GM12878 (cell line): ENCODE results near the gene CHAC2. TPM values are rescaled to one million over a fixed set of nuclear protein-coding genes. Genes with fewer than 3 reads are reported as not detected.
A peak's percentile ranks its signal among the peaks of the same experiment; 100 is the strongest.

ENCODE experiments used
- ATAC-seq: fragments of 200-7000 bp; cut with Tn5 transposase; 3 replicates; pipeline ENCODE4 v1.9.1; 2020; ENCODE audit warnings: mild to moderate bottlenecking, moderate library complexity
- BruUV-seq: library from RNA; stranded (reverse); fragments of 400-500 nt; replicated peaks from 2 replicates; lab custom pipeline; 2021; lab: Mats Ljungman, UMichigan
- CTCF ChIA-PET: fragments of 300-600 bp; sonication (Branson Sonifier 250); formaldehyde crosslinking; extraction: SDS; loops from one replicate; lab custom pipeline; 2021; ENCODE audit warnings: inconsistent platforms; lab: Yijun Ruan, JAX
- POLR2A ChIA-PET: fragments of 350-600 bp; formaldehyde crosslinking; extraction: SDS; loops from one replicate; lab custom pipeline; 2021; ENCODE audit warnings: inconsistent platforms; lab: Charles Lee
- RAD21 ChIA-PET: fragments of 300-600 bp; sonication (Branson Sonifier 250); formaldehyde crosslinking; loops from one replicate; lab custom pipeline; 2023; ENCODE audit warnings: antibody characterized with exemption; ENCODE audit not compliant: unreplicated experiment; lab: Charles Lee
- SMC1A ChIA-PET: fragments of 300-600 bp; sonication (Branson Sonifier 250); formaldehyde crosslinking; loops from one replicate; lab custom pipeline; 2023; ENCODE audit not compliant: unreplicated experiment, uncharacterized antibody; lab: Charles Lee
- DNase-seq: peaks from one replicate; pipeline ENCODE4 v3.0.0-alpha.2; 2011; ENCODE audit warnings: low read depth, low spot score
- FAIRE-seq: peaks from 3 replicates; lab custom pipeline; 2011; peaks lifted over from hg19 to GRCh38; lab: Jason Lieb, UNC
- H2AFZ ChIP-seq: 2 replicates; pipeline ENCODE4 v1.6.0; 2011; ENCODE audit warnings: low read depth, low read length, control low read depth; ENCODE audit not compliant: control insufficient read depth
- H3K27ac ChIP-seq: 2 replicates; pipeline ENCODE4 v1.5.1; 2011; ENCODE audit warnings: control low read depth; ENCODE audit not compliant: control insufficient read depth, insufficient read depth
- H3K27me3 ChIP-seq, 2 experiments: replicated peaks in 1 of 2; 2 replicates each; pipeline versions ENCODE4 v1.6.0 to v1.6.1; 2011; ENCODE audit warnings: low read length in 1 of 2; ENCODE audit not compliant: control insufficient read depth in 2 of 2, insufficient read depth in 2 of 2
- H3K36me3 ChIP-seq, 2 experiments: 2 replicates each; pipeline ENCODE4 v1.5.1; 2011; ENCODE audit warnings: low read length in 1 of 2; ENCODE audit not compliant: control insufficient read depth in 2 of 2, insufficient read depth in 2 of 2
- H3K4me1 ChIP-seq: 2 replicates; pipeline ENCODE4 v1.6.1; 2011; ENCODE audit warnings: mild to moderate bottlenecking, low read length, moderate library complexity, mixed read lengths; ENCODE audit not compliant: control insufficient read depth, insufficient read depth
- H3K4me2 ChIP-seq: 2 replicates; pipeline ENCODE4 v1.6.0; 2011; ENCODE audit warnings: control low read depth; ENCODE audit not compliant: control insufficient read depth, insufficient read depth
- H3K4me3 ChIP-seq: fragments of 200-600 bp; sonication (generic); 2 replicates; pipeline ENCODE4 v1.5.1; 2016
- H3K79me2 ChIP-seq: 2 replicates; pipeline ENCODE4 v1.6.0; 2011; ENCODE audit warnings: low read length; ENCODE audit not compliant: control insufficient read depth, insufficient read depth
- H3K9ac ChIP-seq: 2 replicates; pipeline ENCODE4 v1.8.0; 2011; ENCODE audit warnings: low read length, control low read depth, mixed read lengths; ENCODE audit not compliant: control insufficient read depth, insufficient read depth
- H3K9me3 ChIP-seq: replicated peaks from 3 replicates; pipeline ENCODE4 v1.5.1; 2011; ENCODE audit warnings: mild to moderate bottlenecking, low read length; ENCODE audit not compliant: control insufficient read depth, insufficient read depth
- H4K20me1 ChIP-seq: 2 replicates; pipeline ENCODE4 v1.6.0; 2011; ENCODE audit not compliant: control insufficient read depth, insufficient read depth
- BMI1 ChIP-seq: fragments of 450-650 bp; IDR thresholded peaks from 2 replicates; pipeline ENCODE4 v1.6.1; 2016; ENCODE audit warnings: mild to moderate bottlenecking, moderate library complexity, borderline replicate concordance
- CREB1 ChIP-seq: IDR thresholded peaks from 2 replicates; pipeline ENCODE4 v1.6.1; 2012; ENCODE audit warnings: low read depth, mild to moderate bottlenecking, inconsistent platforms
- IKZF2 ChIP-seq, 2 experiments: fragments of 450-650 bp; IDR thresholded peaks; 2 replicates each; pipeline ENCODE4 v1.6.1; 2017; ENCODE audit warnings: mild to moderate bottlenecking in 2 of 2, moderate library complexity in 2 of 2
- IRF4 ChIP-seq: IDR thresholded peaks from 2 replicates; pipeline ENCODE4 v1.6.1; 2011; ENCODE audit warnings: low read depth, low read length
- MXI1 ChIP-seq: fragments of 150-350 bp; IDR thresholded peaks from 2 replicates; pipeline ENCODE4 v1.6.1; 2011; ENCODE audit warnings: low read depth, mild to moderate bottlenecking, inconsistent platforms, low read length, improper control_type of control experiment
- POLR2AphosphoS5 ChIP-seq: IDR thresholded peaks from 2 replicates; pipeline ENCODE4 v1.6.1; 2011; ENCODE audit warnings: mild to moderate bottlenecking, low read length, inconsistent platforms
- POU2F2 ChIP-seq: IDR thresholded peaks from 3 replicates; pipeline ENCODE4 v1.6.1; 2011; ENCODE audit warnings: low read depth, mild to moderate bottlenecking, low read length, borderline replicate concordance
- RB1 ChIP-seq: fragments of 450-650 bp; formaldehyde crosslinking; IDR thresholded peaks from 2 replicates; pipeline ENCODE4 v1.6.1; 2017; ENCODE audit warnings: mild to moderate bottlenecking, borderline replicate concordance
- RBBP5 ChIP-seq: fragments of 200-600 bp; sonication (generic); conservative IDR thresholded peaks from 2 replicates; pipeline ENCODE4 v1.6.1; 2016
- RUNX3 ChIP-seq: IDR thresholded peaks from 2 replicates; pipeline ENCODE4 v1.6.1; 2012; ENCODE audit warnings: low read length, inconsistent platforms
- SIX5 ChIP-seq: IDR thresholded peaks from 2 replicates; pipeline ENCODE4 v1.6.1; 2011; ENCODE audit warnings: mild to moderate bottlenecking, low read depth, low read length, moderate library complexity; ENCODE audit not compliant: severe bottlenecking
- SMARCA5 ChIP-seq: fragments of 450-650 bp; IDR thresholded peaks from 2 replicates; pipeline ENCODE4 v1.6.1; 2017; ENCODE audit warnings: mild to moderate bottlenecking
- SUPT20H ChIP-seq: IDR thresholded peaks from 2 replicates; pipeline ENCODE4 v1.6.1; 2011; ENCODE audit warnings: low read depth, mild to moderate bottlenecking, low read length, moderate library complexity, borderline replicate concordance; ENCODE audit not compliant: control insufficient read depth
- TBL1XR1 ChIP-seq: IDR thresholded peaks from 2 replicates; pipeline ENCODE4 v1.6.1; 2012; ENCODE audit warnings: low read depth, low read length, improper control_type of control experiment
- WRNIP1 ChIP-seq: IDR thresholded peaks from 2 replicates; pipeline ENCODE4 v1.6.1; 2011; ENCODE audit warnings: low read depth, low read length, improper control_type of control experiment, borderline replicate concordance
- ZNF384 ChIP-seq: IDR thresholded peaks from 2 replicates; pipeline ENCODE4 v1.6.1; 2012; ENCODE audit warnings: low read depth, mild to moderate bottlenecking, low read length, improper control_type of control experiment, borderline replicate concordance
- WGBS: methylation state at CpG from one replicate; pipeline ENCODE4 v1.1.6; 2016; ENCODE audit warnings: low lambda C conversion rate; ENCODE audit not compliant: insufficient replicate concordance, insufficient coverage; ENCODE audit errors: missing lambda C conversion rate; 5-methylcytosine and 5-hydroxymethylcytosine counted together
- in situ Hi-C: fragments of 300-500 bp; cut with MboI; formaldehyde crosslinking; loops from 9 replicates; pipeline ENCODE4 v1.14.3; 2018; ENCODE audit warnings: mixed read lengths
- intact Hi-C: fragments of 100-400 bp; cut with micrococcal nuclease; formaldehyde crosslinking; loops from one replicate; pipeline ENCODE4 v1.14.2; 2022; ENCODE audit not compliant: unreplicated experiment
- polyA plus RNA-seq, 11 experiments: library from polyadenylated mRNA; depleted of rRNA in 4 of 11; unstranded in 6 of 11; stranded (reverse) in 5 of 11; fragments of >200 nt; fragmentation: Nextera tagmentation in 4 of 11; fragmentation: Illumina TruSeq in 1 of 11; extraction: Ambion mirVana in 4 of 11; extraction: Trizol in 1 of 11; gene quantifications; 1 replicate in 1 of 11; 2 replicates in 10 of 11; pipeline versions ENCODE4 v1.2.1 to v1.2.3, GENCODE V29; 2011 to 2016; ENCODE audit warnings: inconsistent platforms in 2 of 11, missing spikeins in 2 of 11, low read depth in 1 of 11
- total RNA-seq, 4 experiments: library from RNA; depleted of rRNA in 3 of 4; stranded (reverse); fragments of >200 nt in 3 of 4; fragmentation: Illumina TruSeq in 1 of 4; extraction: Trizol in 1 of 4; gene quantifications; 2 replicates each; pipeline versions ENCODE4 v1.2.1 to v1.2.3, GENCODE V29; 2013 to 2021
- TF ChIP-seq, protein P1 (sequence below): fragments of 450-650 bp; IDR thresholded peaks from 2 replicates; pipeline ENCODE4 v1.6.1; 2017; ENCODE audit warnings: mild to moderate bottlenecking, moderate library complexity
- TF ChIP-seq, protein P2 (sequence below): fragments of 450-650 bp; formaldehyde crosslinking; IDR thresholded peaks from 2 replicates; pipeline ENCODE4 v1.4.0; 2020; ENCODE audit warnings: mild to moderate bottlenecking, moderate library complexity

Gene CHAC2
- total and polyA plus RNA-seq, 10 of the 15 experiments (the other 5 are each of a cell fraction or from before 2014, with no cell fraction given) = 11.0 to 67.6 (median 25.0) TPM

DNA sequence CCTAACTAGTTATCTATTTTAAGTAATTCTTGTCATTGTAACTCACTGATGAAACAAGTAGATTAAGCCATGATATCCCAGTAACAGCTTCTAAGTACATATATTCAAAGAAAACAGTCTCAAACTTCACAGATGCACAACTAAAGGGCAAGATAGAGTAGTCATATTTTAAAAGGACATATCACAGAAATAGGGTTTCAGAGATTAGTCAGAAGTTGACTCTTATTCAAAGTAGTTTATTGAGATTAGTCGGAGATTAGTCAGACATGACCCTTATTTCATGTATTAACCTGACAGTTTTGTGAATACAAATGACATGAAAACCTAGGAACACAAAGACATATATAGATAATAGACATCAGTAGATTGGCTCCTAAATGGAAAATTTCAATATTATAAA is 15.9 kb upstream of the CHAC2 start:
- in situ Hi-C loops = no loop called here
- Histone ChIP-seq H3K4me2 (peak overlapping the region; percentile 59; the same call in 1 of the 2 replicates), H3K4me3 (no peak overlapping the region), H4K20me1 (no peaks in the 10 kb centered on the region), H3K4me1 (peaks cover 22% of the 10 kb centered on the region; the same call in 1 of the 2 replicates), H3K36me3 (peaks cover 0 to 7% of the 10 kb centered on the region in 2 experiments; a peak in 1 of 4 replicates), H3K9ac (no peak overlapping the region), H3K27ac (peak overlapping the region; percentile 54; the same call in 1 of the 2 replicates), H3K27me3 (no peaks in the 10 kb centered on the region), H3K9me3 (no peaks in the 10 kb centered on the region), H2AFZ (no peak overlapping the region), H3K79me2 (no peaks in the 10 kb centered on the region; the same call in 1 of the 2 replicates)
- FAIRE-seq (no peak), ATAC-seq (peak; percentile 94), DNase-seq (no peak)
- POLR2A ChIA-PET = interaction anchor here (0.8 kb wide), 1 partner anchor 16 kb away, joined by 3 read pairs; the partner anchor contains the start of gene CHAC2
- 0% methylated on average over 1 of the region's 1 CpG for WGBS
- no TSS peak for BruUV-seq
- SMC1A ChIA-PET = interaction anchor here (1.0 to 3.0 kb wide), 3 partner anchors 8 to 32 kb away, joined by 3 to 14 read pairs (median 5); partner anchors contain the start of gene CHAC2
- CTCF ChIA-PET = interaction anchor here (1.2 kb wide), 1 partner anchor 10 kb away, joined by 4 read pairs; no protein-coding TSS in a partner anchor
- intact Hi-C loops = no loop called here
- RAD21 ChIA-PET = no interaction called here
- TF ChIP-seq CREB1 (no peak), BMI1 (no peak), ZNF384 (no peak), MXI1 (no peak), POLR2AphosphoS5 (no peak), IKZF2 (IDR thresholded peaks at IDR 0.05) (no peak), RBBP5 (no peak), RUNX3 (peak; percentile 45; the same call in 1 of the 2 replicates), SMARCA5 (no peak), SUPT20H (no peak), WRNIP1 (no peak), TBL1XR1 (no peak), RB1 (no peak), POU2F2 (no peak), SIX5 (no peak), IRF4 (peak; percentile 61; the same call in 1 of the 2 replicates)
- TF ChIP-seq, protein P1, sequence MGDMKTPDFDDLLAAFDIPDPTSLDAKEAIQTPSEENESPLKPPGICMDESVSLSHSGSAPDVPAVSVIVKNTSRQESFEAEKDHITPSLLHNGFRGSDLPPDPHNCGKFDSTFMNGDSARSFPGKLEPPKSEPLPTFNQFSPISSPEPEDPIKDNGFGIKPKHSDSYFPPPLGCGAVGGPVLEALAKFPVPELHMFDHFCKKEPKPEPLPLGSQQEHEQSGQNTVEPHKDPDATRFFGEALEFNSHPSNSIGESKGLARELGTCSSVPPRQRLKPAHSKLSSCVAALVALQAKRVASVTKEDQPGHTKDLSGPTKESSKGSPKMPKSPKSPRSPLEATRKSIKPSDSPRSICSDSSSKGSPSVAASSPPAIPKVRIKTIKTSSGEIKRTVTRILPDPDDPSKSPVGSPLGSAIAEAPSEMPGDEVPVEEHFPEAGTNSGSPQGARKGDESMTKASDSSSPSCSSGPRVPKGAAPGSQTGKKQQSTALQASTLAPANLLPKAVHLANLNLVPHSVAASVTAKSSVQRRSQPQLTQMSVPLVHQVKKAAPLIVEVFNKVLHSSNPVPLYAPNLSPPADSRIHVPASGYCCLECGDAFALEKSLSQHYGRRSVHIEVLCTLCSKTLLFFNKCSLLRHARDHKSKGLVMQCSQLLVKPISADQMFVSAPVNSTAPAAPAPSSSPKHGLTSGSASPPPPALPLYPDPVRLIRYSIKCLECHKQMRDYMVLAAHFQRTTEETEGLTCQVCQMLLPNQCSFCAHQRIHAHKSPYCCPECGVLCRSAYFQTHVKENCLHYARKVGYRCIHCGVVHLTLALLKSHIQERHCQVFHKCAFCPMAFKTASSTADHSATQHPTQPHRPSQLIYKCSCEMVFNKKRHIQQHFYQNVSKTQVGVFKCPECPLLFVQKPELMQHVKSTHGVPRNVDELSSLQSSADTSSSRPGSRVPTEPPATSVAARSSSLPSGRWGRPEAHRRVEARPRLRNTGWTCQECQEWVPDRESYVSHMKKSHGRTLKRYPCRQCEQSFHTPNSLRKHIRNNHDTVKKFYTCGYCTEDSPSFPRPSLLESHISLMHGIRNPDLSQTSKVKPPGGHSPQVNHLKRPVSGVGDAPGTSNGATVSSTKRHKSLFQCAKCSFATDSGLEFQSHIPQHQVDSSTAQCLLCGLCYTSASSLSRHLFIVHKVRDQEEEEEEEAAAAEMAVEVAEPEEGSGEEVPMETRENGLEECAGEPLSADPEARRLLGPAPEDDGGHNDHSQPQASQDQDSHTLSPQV = no peak
- TF ChIP-seq, protein P2, sequence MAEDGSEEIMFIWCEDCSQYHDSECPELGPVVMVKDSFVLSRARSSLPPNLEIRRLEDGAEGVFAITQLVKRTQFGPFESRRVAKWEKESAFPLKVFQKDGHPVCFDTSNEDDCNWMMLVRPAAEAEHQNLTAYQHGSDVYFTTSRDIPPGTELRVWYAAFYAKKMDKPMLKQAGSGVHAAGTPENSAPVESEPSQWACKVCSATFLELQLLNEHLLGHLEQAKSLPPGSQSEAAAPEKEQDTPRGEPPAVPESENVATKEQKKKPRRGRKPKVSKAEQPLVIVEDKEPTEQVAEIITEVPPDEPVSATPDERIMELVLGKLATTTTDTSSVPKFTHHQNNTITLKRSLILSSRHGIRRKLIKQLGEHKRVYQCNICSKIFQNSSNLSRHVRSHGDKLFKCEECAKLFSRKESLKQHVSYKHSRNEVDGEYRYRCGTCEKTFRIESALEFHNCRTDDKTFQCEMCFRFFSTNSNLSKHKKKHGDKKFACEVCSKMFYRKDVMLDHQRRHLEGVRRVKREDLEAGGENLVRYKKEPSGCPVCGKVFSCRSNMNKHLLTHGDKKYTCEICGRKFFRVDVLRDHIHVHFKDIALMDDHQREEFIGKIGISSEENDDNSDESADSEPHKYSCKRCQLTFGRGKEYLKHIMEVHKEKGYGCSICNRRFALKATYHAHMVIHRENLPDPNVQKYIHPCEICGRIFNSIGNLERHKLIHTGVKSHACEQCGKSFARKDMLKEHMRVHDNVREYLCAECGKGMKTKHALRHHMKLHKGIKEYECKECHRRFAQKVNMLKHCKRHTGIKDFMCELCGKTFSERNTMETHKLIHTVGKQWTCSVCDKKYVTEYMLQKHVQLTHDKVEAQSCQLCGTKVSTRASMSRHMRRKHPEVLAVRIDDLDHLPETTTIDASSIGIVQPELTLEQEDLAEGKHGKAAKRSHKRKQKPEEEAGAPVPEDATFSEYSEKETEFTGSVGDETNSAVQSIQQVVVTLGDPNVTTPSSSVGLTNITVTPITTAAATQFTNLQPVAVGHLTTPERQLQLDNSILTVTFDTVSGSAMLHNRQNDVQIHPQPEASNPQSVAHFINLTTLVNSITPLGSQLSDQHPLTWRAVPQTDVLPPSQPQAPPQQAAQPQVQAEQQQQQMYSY (CRISPR knock-in tag) = no peak
